ENCODE measurements around the gene NEO1.

The NEO1 gene

GRCh38 chr15:73264881-73265280 is 212.6 kb downstream of the NEO1 start:
- TF ChIP-seq CTCF (IDR thresholded peaks at IDR 0.05), result no peak

- peak; percentile 73 for TF ChIP-seq CTCF (IDR thresholded peaks at IDR 0.05)
These were observed 213.4 kb downstream of the NEO1 start for GRCh38 chr15:73265536-73266153.

- no peak for TF ChIP-seq CTCF (IDR thresholded peaks at IDR 0.05)
These were observed 216.2 kb downstream of the NEO1 start for GRCh38 chr15:73268457-73268856.

GRCh38 chr15:73270366-73271097 is 218.3 kb downstream of the NEO1 start:
- TF ChIP-seq CTCF (IDR thresholded peaks at IDR 0.05), result no peak

- peak; percentile 89 for TF ChIP-seq CTCF (IDR thresholded peaks at IDR 0.05)
These were observed 221.1 kb downstream of the NEO1 start for GRCh38 chr15:73273181-73274002.

GRCh38 chr15:73275862-73276261 is 223.6 kb downstream of the NEO1 start:
- TF ChIP-seq CTCF (IDR thresholded peaks at IDR 0.05), result no peak

- TF ChIP-seq CTCF (IDR thresholded peaks at IDR 0.05), result no peak
These were observed 230.5 kb downstream of the NEO1 start for GRCh38 chr15:73282567-73283365.
